GM18517 (cell line): ENCODE results near the gene EXOC4.
"Not testable (repeated sequence)": the region's sequence is repeated elsewhere in the genome, so short reads cannot be mapped to it uniquely, and the experiment has no call there.

ENCODE experiments used
- ATAC-seq: cut with Tn5 transposase; IDR thresholded peaks from one replicate; pipeline ENCODE4 v1.9.1; 2021; ENCODE audit warnings: mild to moderate bottlenecking, moderate library complexity; ENCODE audit not compliant: unreplicated experiment

Gene EXOC4

DNA sequence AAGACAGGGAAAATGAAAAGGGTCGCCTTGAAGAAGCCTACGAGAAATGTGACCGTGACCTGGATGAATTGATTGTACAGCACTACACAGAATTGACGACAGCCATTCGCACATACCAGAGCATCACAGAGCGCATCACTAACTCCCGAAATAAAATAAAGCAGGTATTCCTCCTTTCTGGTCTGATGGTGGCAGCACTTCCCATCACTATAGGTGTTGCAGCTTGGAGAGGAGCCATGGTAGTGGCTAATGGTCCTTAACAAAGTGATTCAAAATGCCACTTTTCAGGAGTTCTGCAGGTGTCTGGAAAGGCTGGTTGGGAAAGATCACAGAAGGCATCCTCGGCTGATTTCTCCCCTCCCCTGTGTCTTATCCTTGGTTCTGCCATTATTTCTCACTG is 22.1 kb downstream of the EXOC4 start:
- ATAC-seq, result no peak

- no peak for ATAC-seq
Measured at GRCh38 chr7:133275446-133276095, 22.7 kb downstream of the EXOC4 start.

DNA sequence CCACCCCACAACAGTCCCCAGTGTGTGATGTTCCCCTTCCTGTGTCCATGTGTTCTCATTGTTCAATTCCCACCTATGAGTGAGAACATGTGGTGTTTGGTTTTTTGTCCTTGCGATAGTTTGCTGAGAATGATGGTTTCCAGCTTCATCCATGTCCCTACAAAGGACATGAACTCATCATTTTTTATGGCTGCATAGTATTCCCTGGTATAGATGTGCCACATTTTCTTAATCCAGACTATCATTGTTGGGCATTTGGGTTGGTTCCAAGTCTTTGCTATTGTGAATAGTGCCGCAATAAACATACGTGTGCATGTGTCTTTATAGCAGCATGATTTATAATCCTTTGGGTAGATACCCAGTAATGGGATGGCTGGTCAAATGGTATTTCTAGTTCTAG is 26.1 kb downstream of the EXOC4 start:
- not testable (repeated sequence) for ATAC-seq

DNA sequence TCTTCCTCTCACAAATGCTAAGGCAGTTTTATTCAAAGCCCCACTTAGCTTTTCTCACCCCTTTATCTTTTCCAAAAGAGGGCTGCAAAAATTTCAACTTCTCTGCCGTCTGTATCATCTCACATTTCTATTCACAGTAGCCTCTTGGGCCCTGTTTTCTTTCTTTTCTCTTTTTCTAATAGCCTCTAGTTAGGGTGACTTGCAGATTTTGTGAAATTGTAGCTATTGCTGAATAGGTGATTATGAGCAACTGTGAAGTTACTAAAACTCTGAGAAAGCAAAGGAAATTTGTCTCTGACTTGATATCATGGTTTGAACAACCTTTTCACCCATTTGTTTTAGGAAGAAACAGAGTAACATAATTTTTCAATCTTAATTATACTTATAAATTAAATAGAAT is 29.2 kb downstream of the EXOC4 start:
- no peak for ATAC-seq

GRCh38 chr7:133284092-133284491 is 31.2 kb downstream of the EXOC4 start:
- no peak for ATAC-seq

DNA sequence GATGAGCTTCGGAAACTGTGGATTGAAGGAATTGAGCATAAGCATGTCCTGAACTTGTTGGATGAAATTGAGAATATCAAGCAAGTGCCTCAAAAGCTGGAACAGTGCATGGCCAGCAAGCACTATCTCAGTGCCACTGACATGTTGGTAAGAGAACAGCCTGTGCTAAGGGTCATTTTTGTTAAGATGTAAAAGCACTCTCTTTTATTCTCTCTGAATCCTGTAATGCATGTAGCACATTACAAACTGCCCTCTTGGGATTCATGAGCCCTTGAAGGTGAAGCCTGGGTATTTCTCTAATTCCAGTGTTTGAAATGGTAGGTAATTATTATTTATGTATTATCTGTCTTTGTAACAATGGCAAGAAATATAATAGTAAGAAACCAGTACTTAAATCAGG is 36.1 kb downstream of the EXOC4 start:
- no peak for ATAC-seq

DNA sequence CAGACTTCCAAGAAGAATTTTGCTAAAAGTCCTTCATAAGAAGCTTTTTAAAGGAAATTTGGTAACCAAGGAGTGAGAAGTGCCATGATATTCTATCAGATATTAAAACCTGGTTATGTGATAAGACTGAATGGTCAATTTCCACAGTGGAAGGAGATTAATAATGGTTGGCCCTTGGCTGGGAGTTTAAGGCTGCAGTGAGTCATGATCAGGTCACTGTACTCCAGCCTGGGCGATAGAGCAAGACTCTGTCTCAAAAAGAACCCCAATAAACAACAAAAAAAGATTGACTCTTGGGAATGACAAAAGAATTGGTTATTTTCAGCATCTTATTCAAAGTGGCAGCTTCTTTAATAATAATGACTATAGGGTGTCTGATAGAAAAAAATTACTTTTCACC is 37.2 kb downstream of the EXOC4 start:
- no peak for ATAC-seq

DNA sequence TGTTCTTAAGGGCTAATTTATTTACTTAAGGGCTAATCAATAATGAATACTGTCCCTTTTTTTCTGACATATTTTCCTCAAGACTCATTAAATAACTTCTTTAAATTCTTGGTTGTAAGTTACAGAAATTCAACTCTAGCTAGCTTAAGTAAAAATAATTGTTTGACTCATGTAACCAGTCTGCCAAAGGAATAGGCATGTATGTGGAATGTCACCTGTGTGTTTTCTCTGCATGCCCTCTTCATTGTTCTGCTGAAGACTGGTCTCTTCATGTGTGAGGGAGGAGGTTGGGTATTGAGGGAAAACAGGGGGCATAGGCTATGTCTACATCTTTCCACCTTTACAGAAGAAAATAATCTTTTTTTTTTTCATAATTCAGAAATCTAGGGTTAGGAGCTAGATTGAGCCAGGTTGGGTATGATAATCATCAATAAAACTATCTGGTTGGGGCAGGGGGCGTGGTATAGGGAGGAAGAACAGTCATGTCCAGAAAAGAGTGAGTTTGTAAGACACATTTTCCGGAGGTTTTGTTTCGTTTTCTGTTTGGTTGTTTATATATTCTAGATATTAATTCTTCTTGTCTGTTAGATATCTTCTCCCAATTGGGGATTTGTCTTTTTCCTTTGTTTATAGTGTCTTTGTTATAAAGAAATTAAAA is 37.9 kb downstream of the EXOC4 start:
- ATAC-seq, result no peak

- no peak for ATAC-seq
Measured at GRCh38 chr7:133292631-133293030, 39.8 kb downstream of the EXOC4 start.

DNA sequence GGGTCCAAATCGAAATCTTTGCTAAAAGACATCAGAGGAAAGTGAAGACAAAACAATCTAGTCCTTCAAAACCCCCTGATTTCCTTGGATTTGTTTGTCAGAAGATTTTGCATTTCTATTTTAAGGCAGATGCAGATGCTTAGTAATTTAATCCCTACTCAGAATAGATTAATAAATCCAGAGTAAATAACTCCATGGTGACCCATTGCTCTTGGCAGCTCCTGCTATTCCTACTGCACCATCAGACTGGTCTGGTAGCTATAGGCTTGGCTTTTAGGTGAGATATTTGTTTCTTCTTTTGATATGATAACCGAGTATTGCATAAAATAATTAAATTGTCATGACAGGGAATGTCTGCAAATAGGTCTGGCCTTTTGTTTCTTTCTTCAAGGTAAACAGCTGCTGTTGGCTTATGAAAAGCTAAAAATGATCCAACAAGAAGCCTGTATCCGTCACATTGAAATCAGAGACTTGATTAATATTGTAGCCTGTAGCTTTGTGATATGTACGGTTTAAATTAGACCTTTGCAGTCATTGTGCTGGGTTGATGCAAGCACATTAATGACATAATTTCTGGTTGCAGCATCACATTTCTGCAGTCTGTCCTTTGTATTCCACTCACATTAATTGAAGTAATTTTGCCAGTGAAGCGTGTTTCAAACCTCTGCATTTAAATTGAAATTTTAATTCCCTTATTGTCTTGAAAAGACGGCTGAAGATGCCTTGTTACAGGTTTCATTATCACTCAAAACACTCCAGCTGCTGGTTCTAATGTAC is 40.7 kb downstream of the EXOC4 start:
- ATAC-seq, result no peak

DNA sequence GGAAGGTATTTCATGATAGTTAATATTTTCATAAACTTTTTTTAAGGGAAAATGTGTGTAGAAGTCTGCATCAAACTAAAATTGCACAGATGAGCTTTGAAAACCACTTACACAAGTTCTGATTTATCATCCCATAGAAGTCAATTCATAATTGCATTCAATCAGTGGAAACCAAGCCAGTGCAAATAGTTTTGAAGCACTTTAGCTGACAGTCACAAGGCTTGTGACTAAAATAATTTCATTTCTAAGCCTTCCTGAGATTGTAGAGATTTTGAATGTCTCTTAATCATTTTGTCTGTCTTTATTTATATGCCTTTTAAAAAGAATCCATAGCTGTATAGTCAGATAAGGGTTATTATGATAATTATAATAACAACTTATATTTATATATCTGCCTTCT is 41.4 kb downstream of the EXOC4 start:
- no peak for ATAC-seq

- no peak for ATAC-seq
Measured at GRCh38 chr7:133295484-133295883, 42.6 kb downstream of the EXOC4 start.

GRCh38 chr7:133297093-133297492 is 44.2 kb downstream of the EXOC4 start:
- no peak for ATAC-seq

DNA sequence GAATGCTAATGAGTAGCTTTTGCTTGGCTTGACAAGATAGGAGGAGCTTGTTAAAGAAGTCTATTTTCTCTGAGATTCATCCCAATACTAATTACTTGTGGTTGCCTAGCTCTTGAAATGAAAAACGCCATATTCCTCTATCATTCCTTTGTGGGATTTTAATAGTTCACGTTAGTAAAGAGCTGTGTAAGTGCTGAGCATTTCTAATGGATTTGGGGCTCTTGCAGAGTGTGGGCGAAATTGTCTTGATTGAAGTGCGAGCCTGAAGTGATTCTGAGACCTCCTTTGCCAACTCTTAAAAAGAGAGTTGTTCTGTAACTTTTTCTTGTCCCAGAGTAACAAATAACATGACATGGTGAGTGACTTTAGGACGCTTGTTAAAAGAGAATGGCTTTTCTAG is 45.2 kb downstream of the EXOC4 start:
- no peak for ATAC-seq

DNA sequence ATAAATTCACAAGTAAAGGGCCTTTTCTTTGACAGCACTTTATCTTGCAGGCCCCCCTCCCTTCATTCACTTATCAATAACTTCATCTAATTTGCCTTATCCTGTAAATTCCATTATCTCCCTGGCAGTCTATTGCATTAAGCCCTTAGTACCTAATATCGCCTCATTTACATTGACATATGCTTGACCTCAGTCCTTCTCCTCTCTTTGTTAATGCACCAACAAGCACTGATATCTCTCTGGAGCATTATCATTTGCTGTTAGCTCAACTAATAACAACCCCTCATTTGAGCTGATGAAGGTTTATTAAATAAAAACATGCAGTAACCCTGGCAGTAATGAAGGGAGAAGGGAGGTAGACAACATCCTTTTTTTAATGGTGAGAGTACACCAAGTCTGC is 46.8 kb downstream of the EXOC4 start:
- no peak for ATAC-seq

- no peak for ATAC-seq
Measured at GRCh38 chr7:133300088-133300487, 47.2 kb downstream of the EXOC4 start.

DNA sequence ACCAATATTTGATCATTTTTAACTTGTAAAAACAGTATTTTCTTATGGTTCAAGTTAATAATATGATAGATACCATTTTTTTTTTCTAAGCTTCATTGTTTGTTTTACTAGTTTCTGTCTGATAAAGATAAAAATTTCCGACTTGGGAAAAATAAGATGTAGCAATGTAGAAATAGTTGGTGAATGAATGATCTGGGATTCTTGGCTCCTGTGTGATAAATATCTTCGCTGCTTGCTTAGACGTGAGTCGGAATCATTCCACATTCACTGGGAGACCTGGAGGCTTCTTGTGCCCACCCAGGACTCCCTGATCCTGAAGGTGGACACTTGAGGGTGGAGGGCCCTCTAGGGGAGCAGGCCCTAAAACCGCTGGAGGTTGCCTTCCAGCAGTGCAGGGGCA is 47.9 kb downstream of the EXOC4 start:
- ATAC-seq, result no peak

GRCh38 chr7:133301444-133301843 is 48.6 kb downstream of the EXOC4 start:
- ATAC-seq, result no peak

GRCh38 chr7:133303372-133303771 is 50.5 kb downstream of the EXOC4 start:
- ATAC-seq, result no peak

GRCh38 chr7:133303931-133304330 is 51.1 kb downstream of the EXOC4 start:
- no peak for ATAC-seq

DNA sequence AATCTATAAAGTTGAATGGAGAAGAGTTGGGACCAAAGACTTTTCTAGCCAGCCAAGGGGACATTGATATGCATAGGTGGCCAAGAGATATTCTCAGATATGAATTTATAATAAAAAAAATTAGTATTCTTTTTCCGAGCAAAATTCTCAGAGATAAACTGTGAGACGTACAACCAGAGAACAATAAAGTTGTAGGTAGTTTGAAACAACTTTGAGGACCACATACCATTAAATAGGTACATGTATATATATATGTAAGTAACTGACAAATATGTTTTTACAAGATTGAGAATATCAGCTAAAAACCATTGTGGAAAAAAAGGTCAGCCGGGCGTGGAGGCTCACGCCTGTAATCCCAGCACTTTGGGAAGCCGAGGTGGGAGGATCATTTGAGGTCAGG is 56.5 kb downstream of the EXOC4 start:
- no peak for ATAC-seq

DNA sequence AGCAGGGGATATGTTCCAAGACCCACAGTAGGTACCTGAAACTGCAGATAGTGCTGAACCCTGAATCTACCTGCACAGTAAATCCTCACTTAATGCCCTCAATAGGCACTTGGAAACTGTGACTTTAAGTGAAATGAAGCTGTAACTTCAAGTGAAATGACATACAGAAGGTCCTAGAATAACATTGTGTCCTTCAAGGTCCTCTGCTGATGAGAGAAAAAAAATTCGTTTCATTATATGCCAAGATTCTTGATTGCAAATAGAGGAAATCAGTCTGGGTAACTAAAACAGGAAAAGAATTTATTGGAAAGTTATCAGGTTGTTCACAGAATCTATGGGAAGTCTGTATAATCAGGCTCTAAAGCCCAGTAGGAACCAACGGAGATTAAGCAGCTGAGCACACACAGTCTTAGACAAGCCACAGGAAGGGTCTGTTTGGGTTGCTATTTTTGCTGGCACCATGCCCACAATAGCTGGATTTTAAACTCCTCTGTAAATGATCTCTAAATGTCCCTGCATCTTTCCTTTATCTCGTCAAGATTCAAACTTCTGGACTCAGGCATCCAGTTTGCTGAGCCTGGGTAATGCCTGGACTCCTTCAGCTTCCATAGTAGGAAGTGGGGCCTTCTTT is 57.5 kb downstream of the EXOC4 start:
- ATAC-seq, result no peak
